Measurements from ENCODE around the gene PTPRN2.

Gene PTPRN2

GRCh38 chr7:158093156-158093796 is 494.3 kb downstream of the PTPRN2 start:
- DNase-seq (ENCODE audit: low spot score), result no peak

- DNase-seq (ENCODE audit: low spot score), result no peak
Measured at GRCh38 chr7:158087196-158087595, 500.4 kb downstream of the PTPRN2 start.

- DNase-seq (ENCODE audit: low spot score), result no peak
Measured at GRCh38 chr7:158085741-158086695, 501.6 kb downstream of the PTPRN2 start.

- no peak for DNase-seq (ENCODE audit: low spot score)
Measured at GRCh38 chr7:158084555-158084954, 503.1 kb downstream of the PTPRN2 start.

- no peak for DNase-seq (ENCODE audit: low spot score)
Measured at GRCh38 chr7:158083526-158084310, 503.9 kb downstream of the PTPRN2 start.

GRCh38 chr7:158082761-158083160 is 504.9 kb downstream of the PTPRN2 start:
- DNase-seq (ENCODE audit: low spot score), result no peak

GRCh38 chr7:158080899-158081445 is 506.7 kb downstream of the PTPRN2 start:
- no peak for DNase-seq (ENCODE audit: low spot score)

- DNase-seq (ENCODE audit: low spot score), result no peak
Measured at GRCh38 chr7:158077934-158078910, 509.4 kb downstream of the PTPRN2 start.

GRCh38 chr7:158077151-158077840 is 510.3 kb downstream of the PTPRN2 start:
- DNase-seq (ENCODE audit: low spot score), result no peak

GRCh38 chr7:158076656-158077055 is 511.0 kb downstream of the PTPRN2 start:
- DNase-seq (ENCODE audit: low spot score), result no peak

- no peak for DNase-seq (ENCODE audit: low spot score)
Measured at GRCh38 chr7:158076215-158076614, 511.4 kb downstream of the PTPRN2 start.

GRCh38 chr7:158075633-158076001 is 512.0 kb downstream of the PTPRN2 start:
- no peak for DNase-seq (ENCODE audit: low spot score)

GRCh38 chr7:158074896-158075632 is 512.6 kb downstream of the PTPRN2 start:
- DNase-seq (ENCODE audit: low spot score), result no peak

- no peak for DNase-seq (ENCODE audit: low spot score)
Measured at GRCh38 chr7:158073845-158074840, 513.5 kb downstream of the PTPRN2 start.

GRCh38 chr7:158072991-158073730 is 514.5 kb downstream of the PTPRN2 start:
- no peak for DNase-seq (ENCODE audit: low spot score)

GRCh38 chr7:158070222-158070920 is 517.3 kb downstream of the PTPRN2 start:
- DNase-seq (ENCODE audit: low spot score), result no peak

GRCh38 chr7:158068853-158069252 is 518.8 kb downstream of the PTPRN2 start:
- no peak for DNase-seq (ENCODE audit: low spot score)
